Thoracic aorta (tissue), 2 donors: ENCODE measurements around the gene SMIM20. TPM values are rescaled to one million over a fixed set of nuclear protein-coding genes. Genes with fewer than 3 reads are reported as not detected.

Source experiments
- ATAC-seq: fragments of 150-250 bp; one replicate; pipeline ENCODE4 v1.8.0; 2017; ENCODE audit warnings: low read depth; ENCODE audit not compliant: insufficient number of reproducible peaks, low FRiP score
- DNase-seq: peaks from one replicate; pipeline ENCODE4 v3.0.0-alpha.2; 2020; ENCODE audit warnings: low spot score
- H3K27ac ChIP-seq, 2 donors: fragments of 200-600 bp; sonication (generic); 1 replicate in 1 of 2; 2 replicates in 1 of 2; pipeline ENCODE4 v1.5.1; 2016; ENCODE audit warnings: mild to moderate bottlenecking in 2 of 2, moderate library complexity in 2 of 2
- H3K27me3 ChIP-seq: fragments of 200-600 bp; sonication (generic); replicated peaks from 2 replicates; pipeline ENCODE4 v1.6.0; 2016; ENCODE audit warnings: mild to moderate bottlenecking; ENCODE audit not compliant: insufficient read depth
- H3K36me3 ChIP-seq: fragments of 200-600 bp; sonication (generic); one replicate; pipeline ENCODE4 v1.5.1; 2016
- H3K4me1 ChIP-seq, 2 donors: fragments of 200-600 bp; sonication (generic); 1 replicate in 1 of 2; 2 replicates in 1 of 2; pipeline versions ENCODE4 v1.5.1 to v1.6.0; 2016; ENCODE audit warnings: low read depth in 2 of 2, mild to moderate bottlenecking in 1 of 2; ENCODE audit not compliant: control insufficient read depth in 1 of 2
- H3K4me3 ChIP-seq: fragments of 200-600 bp; sonication (generic); 2 replicates; pipeline ENCODE4 v1.5.1; 2016; ENCODE audit warnings: mild to moderate bottlenecking
- H3K9me3 ChIP-seq: fragments of 200-600 bp; sonication (generic); 2 replicates; pipeline ENCODE4 v1.5.1; 2016
- CTCF ChIP-seq: fragments of 200-600 bp; sonication (generic); IDR thresholded peaks from one replicate; pipeline ENCODE4 v1.5.1; 2019; ENCODE audit warnings: antibody characterized with exemption
- total RNA-seq, 2 donors: library from RNA; depleted of rRNA; stranded (reverse); fragments of >200 nt; gene quantifications; one replicate each; pipeline versions ENCODE4 v1.1.0 to v1.2.3, GENCODE V29; 2016

The SMIM20 gene
- total RNA-seq, 2 donors from 2014 or later = 20.1 to 21.3 TPM

GRCh38 chr4:25872851-25873631, 41.0 kb upstream of the SMIM20 start:
- Histone ChIP-seq H3K4me1 (no peaks in the 10 kb centered on the region), H3K9me3 (no peaks in the 10 kb centered on the region), H3K36me3 (no peaks in the 10 kb centered on the region), H3K27me3 (no peaks in the 10 kb centered on the region), H3K4me3 (no peak overlapping the region), H3K27ac (no peak overlapping the region)
- TF ChIP-seq CTCF = no peak
- no peak for ATAC-seq
- no peak for DNase-seq

GRCh38 chr4:25873632-25874129, 40.3 kb upstream of the SMIM20 start:
- ATAC-seq (no peak), DNase-seq (no peak)
- Histone ChIP-seq H3K9me3 (no peaks in the 10 kb centered on the region), H3K36me3 (no peaks in the 10 kb centered on the region), H3K27ac (no peak overlapping the region), H3K27me3 (no peaks in the 10 kb centered on the region), H3K4me3 (no peak overlapping the region), H3K4me1 (no peaks in the 10 kb centered on the region)
- no peak for TF ChIP-seq CTCF

- Histone ChIP-seq H3K4me3 (no peak overlapping the region), H3K36me3 (no peaks in the 10 kb centered on the region), H3K4me1 (no peaks in the 10 kb centered on the region), H3K9me3 (no peaks in the 10 kb centered on the region), H3K27ac (no peak overlapping the region), H3K27me3 (no peaks in the 10 kb centered on the region)
- TF ChIP-seq CTCF = no peak
- no peak for ATAC-seq
- no peak for DNase-seq
Measured at GRCh38 chr4:25874655-25875054, 39.4 kb upstream of the SMIM20 start.

GRCh38 chr4:25875281-25875745, 38.7 kb upstream of the SMIM20 start:
- no peak for TF ChIP-seq CTCF
- Histone ChIP-seq H3K4me1 (no peaks in the 10 kb centered on the region), H3K27me3 (no peaks in the 10 kb centered on the region), H3K4me3 (no peak overlapping the region), H3K9me3 (no peaks in the 10 kb centered on the region), H3K27ac (no peak overlapping the region), H3K36me3 (no peaks in the 10 kb centered on the region)
- no peak for DNase-seq
- no peak for ATAC-seq

- H3K27ac ChIP-seq = no peak overlapping the region
- no peak overlapping the region for H3K4me3 ChIP-seq
- DNase-seq (no peak), ATAC-seq (no peak)
- no peaks in the 10 kb centered on the region for H3K36me3 ChIP-seq
- no peaks in the 10 kb centered on the region for H3K9me3 ChIP-seq
- TF ChIP-seq CTCF = no peak
- no peaks in the 10 kb centered on the region for H3K4me1 ChIP-seq
- no peaks in the 10 kb centered on the region for H3K27me3 ChIP-seq
Measured at GRCh38 chr4:25878676-25879075, 35.3 kb upstream of the SMIM20 start.
